OCI-M2 (cell line): Measurements from ENCODE around the gene PYCR2.

Source experiments
- DNase-seq: peaks from one replicate; lab custom pipeline; 2025; ENCODE audit not compliant: unreplicated experiment; lab: John Stamatoyannopoulos, UW

PYCR2 gene

GRCh38 chr1:225921734-225922709, 2.0 kb downstream of the PYCR2 start:
- DNase-seq: no peak

GRCh38 chr1:225919906-225920305, 4.1 kb downstream of the PYCR2 start:
- DNase-seq: no peak

- DNase-seq: no peak
Measured at GRCh38 chr1:225918280-225918679, 5.8 kb downstream of the PYCR2 start.

GRCh38 chr1:225917536-225917935, 6.5 kb downstream of the PYCR2 start:
- no peak for DNase-seq

GRCh38 chr1:225917101-225917500, 6.9 kb downstream of the PYCR2 start:
- DNase-seq: no peak

GRCh38 chr1:225915538-225915991, 8.5 kb downstream of the PYCR2 start:
- no peak for DNase-seq

GRCh38 chr1:225914947-225915346, 9.1 kb downstream of the PYCR2 start:
- DNase-seq: no peak

GRCh38 chr1:225914391-225914790, 9.7 kb downstream of the PYCR2 start:
- no peak for DNase-seq

- no peak for DNase-seq
Measured at GRCh38 chr1:225911191-225912130, 12.6 kb downstream of the PYCR2 start.

- DNase-seq: no peak
Measured at GRCh38 chr1:225909477-225909876, 14.6 kb downstream of the PYCR2 start.

GRCh38 chr1:225908773-225909172, 15.3 kb downstream of the PYCR2 start:
- DNase-seq: no peak

- DNase-seq: no peak
Measured at GRCh38 chr1:225908013-225908640, 15.9 kb downstream of the PYCR2 start.

GRCh38 chr1:225907341-225907740, 16.7 kb downstream of the PYCR2 start:
- DNase-seq: no peak

GRCh38 chr1:225906467-225906866, 17.6 kb downstream of the PYCR2 start:
- no peak for DNase-seq

- no peak for DNase-seq
Measured at GRCh38 chr1:225903623-225904022, 20.4 kb downstream of the PYCR2 start.

- no peak for DNase-seq
Measured at GRCh38 chr1:225899044-225899925, 24.8 kb downstream of the PYCR2 start.

- no peak for DNase-seq
Measured at GRCh38 chr1:225897595-225898514, 26.2 kb downstream of the PYCR2 start.

- no peak for DNase-seq
Measured at GRCh38 chr1:225896937-225897549, 27.0 kb downstream of the PYCR2 start.

- no peak for DNase-seq
Measured at GRCh38 chr1:225896494-225896893, 27.6 kb downstream of the PYCR2 start.
